HG03558 (cell line): ENCODE results near the gene AHRR.
"Not testable (repeated sequence)": the region's sequence is repeated elsewhere in the genome, so short reads cannot be mapped to it uniquely, and the experiment has no call there.

Experiments used
- ATAC-seq: cut with Tn5 transposase; IDR thresholded peaks from one replicate; pipeline ENCODE4 v1.9.1; 2021; ENCODE audit warnings: moderate number of reproducible peaks; ENCODE audit not compliant: unreplicated experiment; ENCODE audit errors: extremely low read depth

The AHRR gene

GRCh38 chr5:465591-466403, 144.3 kb downstream of the AHRR start:
- ATAC-seq: no peak

GRCh38 chr5:466661-467310, 145.3 kb downstream of the AHRR start:
- ATAC-seq: no peak

DNA sequence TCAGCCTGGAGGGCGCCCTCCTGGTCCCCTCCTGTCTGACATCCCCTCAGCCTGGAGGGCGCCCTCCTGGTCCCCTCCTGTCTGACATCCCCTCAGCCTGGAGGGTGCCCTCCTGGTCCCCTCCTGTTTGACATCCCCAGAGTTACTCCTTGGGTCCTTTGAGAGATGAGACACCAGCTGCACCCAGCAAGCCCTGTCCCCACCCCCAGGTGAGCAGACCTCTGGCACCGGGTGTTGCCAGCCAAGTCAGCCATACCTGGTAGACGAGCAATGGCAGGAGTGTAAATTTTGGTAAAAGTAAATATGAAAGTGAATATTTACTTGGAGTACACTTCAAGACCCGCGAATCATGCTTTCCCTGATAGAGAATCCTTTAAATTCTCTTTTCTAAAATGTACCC, 146.9 kb downstream of the AHRR start:
- no peak for ATAC-seq

- ATAC-seq: no peak
These were observed 148.4 kb downstream of the AHRR start for GRCh38 chr5:469752-470483.

GRCh38 chr5:470961-471749, 149.6 kb downstream of the AHRR start:
- ATAC-seq: no peak

GRCh38 chr5:471750-472058, 150.2 kb downstream of the AHRR start:
- ATAC-seq: no peak

DNA sequence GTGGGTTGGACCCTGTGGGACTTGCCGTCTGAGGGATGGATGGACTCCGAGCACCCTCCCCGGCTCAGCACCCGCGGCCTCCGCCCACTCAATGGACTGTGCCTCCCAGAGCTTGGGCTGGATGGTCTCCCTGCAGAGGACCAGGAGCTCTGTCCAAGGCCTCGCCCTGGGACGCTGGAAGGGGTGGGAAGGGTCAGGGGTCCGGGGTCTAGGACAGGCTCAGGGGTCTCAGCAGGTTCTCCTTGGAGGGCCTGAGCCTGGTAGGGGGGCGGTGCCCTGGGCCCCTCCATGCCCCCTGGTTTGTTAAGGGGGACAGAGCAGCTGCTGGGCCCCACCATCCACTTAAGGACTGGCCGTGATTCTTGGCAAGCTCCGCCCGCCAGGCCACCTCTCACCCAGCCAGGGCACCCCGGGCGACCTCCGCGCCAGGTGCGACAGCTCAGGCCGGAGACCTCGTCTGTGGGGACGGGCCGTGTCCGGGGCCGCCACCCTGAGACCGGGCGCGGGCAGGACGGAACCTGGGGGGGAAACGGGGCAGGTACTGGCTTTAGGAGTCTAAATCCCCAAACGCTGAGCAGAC, 150.7 kb downstream of the AHRR start:
- ATAC-seq: no peak

DNA sequence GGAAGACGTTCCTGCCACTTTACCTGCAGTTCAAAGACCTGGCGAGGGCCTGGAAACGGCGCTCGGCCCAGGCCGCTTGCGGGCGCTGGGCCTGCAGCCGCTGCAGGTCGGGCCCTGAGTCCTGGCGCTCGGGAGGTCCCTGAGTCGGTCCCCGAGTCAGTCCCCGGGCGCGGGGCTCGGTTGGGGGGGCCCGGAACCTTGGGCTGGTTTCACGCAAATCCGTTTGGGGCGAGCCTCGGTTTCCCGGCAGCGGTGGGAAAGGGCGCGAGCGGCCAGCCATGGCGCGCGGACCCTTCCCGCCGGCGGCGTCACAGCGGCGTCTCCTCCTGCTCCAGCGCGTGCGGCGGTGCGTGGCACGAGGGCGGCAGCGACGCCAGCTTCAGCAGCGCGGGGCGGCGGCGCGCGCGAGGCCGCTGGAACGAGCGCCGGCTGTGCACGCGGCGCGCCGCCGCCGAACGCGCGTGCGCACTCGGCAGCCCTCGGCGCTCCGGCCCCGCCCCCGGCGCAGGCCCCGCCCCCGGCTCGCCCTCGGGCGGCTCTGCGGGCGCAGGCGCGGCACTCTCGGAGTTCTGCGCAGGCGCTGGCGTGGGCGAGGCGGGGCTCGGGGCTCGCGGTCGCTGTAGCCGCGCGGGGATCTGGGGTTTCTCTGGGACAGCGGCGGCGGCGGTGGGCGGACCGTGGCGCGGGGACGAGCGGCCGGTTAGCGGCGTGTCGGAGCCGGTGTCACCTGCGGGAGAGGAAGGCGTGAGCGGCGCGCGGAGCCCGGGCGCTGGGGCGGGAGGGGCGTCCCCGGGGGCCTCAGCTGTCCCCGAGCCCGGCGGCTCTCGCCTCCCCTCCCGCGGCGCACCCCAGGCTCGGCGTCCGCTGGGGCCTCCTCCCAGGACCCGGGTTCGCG, 151.4 kb downstream of the AHRR start:
- ATAC-seq: peak; percentile 44

- ATAC-seq: peak; percentile 15
These were observed 152.2 kb downstream of the AHRR start for GRCh38 chr5:473551-474192.

DNA sequence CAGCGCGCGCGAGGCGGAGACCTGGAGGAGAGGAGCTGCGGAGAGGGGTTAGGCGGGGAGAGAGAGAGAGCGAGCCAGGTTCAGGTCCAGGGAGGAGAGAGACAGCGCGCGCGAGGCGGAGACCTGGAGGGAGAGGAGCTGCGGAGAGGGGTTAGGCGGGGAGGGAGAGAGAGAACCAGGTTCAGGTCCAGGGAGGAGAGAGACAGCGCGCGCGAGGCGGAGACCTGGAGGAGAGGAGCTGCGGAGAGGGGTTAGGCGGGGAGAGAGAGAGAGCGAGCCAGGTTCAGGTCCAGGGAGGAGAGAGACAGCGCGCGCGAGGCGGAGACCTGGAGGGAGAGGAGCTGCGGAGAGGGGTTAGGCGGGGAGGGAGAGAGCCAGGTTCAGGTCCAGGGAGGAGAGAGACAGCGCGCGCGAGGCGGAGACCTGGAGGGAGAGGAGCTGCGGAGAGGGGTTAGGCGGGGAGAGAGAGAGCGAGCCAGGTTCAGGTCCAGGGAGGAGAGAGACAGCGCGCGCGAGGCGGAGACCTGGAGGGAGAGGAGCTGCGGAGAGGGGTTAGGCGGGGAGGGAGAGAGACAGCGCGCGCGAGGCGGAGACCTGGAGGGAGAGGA, 152.8 kb downstream of the AHRR start:
- not testable (repeated sequence) for ATAC-seq

GRCh38 chr5:474840-475661, 153.5 kb downstream of the AHRR start:
- ATAC-seq: no peak

- ATAC-seq: no peak
These were observed 154.2 kb downstream of the AHRR start for GRCh38 chr5:475704-476101.

DNA sequence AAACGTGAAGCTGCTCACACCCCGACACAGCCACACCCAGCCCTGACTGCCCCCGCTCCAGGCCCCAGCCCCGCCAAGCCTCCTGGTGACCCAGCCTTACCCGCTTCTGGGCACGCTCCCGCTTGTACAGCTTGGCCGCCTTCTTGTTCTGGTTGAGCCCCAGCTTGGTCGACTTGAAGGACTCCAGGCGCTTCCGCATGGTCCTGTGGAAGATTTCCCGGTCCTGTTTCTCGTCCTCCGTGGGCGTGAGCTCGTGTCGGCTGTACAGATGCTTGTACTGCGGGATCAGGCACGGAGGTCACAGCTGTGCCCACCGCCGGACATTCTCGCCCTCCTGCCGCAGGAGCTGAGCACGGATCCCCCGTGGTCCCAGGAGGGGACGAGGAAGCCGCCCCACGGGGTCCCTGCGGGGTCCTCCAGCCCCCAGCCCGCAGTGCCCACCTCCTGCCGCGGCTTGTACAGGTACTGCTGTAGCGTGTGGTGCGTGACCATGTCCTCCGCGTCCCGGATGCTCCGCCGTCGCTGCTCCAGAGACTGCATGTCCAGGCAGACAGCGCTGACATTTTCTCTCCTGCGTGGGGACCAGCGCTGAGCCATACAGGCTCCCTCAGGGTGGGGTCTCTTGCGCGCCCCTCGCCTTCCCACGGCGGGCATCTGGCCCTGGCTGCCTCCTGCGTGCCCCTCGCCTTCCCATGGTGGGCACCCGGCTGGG, 154.7 kb downstream of the AHRR start:
- no peak for ATAC-seq

- no peak for ATAC-seq
These were observed 155.3 kb downstream of the AHRR start for GRCh38 chr5:476814-477175.

- no peak for ATAC-seq
These were observed 155.7 kb downstream of the AHRR start for GRCh38 chr5:477247-477646.

GRCh38 chr5:477871-478270, 156.4 kb downstream of the AHRR start:
- ATAC-seq: no peak

GRCh38 chr5:478369-478981, 157.0 kb downstream of the AHRR start:
- no peak for ATAC-seq
